Activated T-cell treated with anti-CD3 and anti-CD28 coated beads for 4 hours (primary cell): ENCODE results near the gene ZNF700.
"Not testable (repeated sequence)": the region's sequence is repeated elsewhere in the genome, so short reads cannot be mapped to it uniquely, and the experiment has no call there.

Experiments used
- DNase-seq: peaks from one replicate; pipeline ENCODE4 v3.0.0-alpha.2; 2020

Gene ZNF700

DNA sequence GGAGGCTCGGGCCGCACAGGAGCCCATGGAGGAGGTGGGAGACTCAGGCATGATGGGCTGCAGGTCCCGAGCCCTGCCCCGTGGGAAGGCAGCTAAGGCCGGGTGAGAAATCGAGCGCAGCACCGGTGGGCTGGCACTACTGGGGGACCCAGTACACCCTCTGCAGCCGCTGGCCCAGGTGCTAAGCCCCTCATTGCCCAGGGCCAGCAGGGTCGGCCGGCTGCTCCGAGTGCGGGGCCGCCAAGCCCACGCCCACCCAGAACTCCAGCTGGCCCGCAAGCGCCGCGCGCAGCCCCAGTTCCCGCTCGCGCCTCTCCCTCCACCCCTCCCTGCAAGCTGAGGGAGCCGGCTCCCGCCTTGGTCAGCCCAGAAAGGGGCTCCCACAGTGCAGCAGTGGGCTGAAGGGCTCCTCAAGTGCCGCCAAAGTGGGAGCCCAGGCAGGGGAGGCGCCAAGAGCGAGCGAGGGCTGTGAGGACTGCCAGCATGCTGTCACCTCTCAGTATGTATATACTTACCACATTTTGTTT lies 16.5 kb downstream of the ZNF700 start:
- not testable (repeated sequence) for DNase-seq

GRCh38 chr19:11942008-11942842 lies 17.3 kb downstream of the ZNF700 start:
- no peak for DNase-seq

DNA sequence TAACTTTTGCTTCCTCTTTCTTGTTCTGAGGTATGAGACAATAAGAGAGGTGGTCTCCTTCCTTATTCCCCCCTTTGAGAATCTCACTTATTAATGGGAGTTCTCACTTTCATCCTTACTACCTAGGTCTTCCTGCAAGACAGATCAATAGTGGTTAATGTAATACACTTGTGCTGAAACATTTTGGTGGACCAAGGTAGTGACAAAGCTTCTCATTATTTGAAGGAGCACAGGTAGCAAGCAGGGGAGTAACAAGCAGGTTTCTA lies 17.9 kb downstream of the ZNF700 start:
- no peak for DNase-seq

DNA sequence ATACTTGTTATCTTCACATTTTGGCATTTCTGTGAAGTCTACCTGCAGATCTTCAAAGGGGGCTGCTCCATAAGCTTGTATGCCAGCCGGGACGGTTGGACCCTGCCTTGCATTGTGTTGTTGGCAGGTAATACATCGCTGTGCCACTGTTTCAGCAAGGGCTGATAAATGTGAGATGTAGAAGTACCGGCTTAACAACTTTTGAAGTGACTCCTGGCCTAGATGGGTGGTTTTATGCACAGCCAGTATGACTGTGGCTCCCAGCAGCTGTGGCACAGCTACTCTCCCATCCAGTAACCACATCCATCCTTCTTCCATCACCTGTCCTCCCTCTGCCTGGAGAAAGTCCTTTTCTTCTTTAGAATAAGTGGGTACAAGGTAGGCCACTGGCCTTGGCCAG lies 19.7 kb downstream of the ZNF700 start:
- DNase-seq, result no peak

- DNase-seq, result no peak
These were observed 23.7 kb downstream of the ZNF700 start for GRCh38 chr19:11948646-11949045.

DNA sequence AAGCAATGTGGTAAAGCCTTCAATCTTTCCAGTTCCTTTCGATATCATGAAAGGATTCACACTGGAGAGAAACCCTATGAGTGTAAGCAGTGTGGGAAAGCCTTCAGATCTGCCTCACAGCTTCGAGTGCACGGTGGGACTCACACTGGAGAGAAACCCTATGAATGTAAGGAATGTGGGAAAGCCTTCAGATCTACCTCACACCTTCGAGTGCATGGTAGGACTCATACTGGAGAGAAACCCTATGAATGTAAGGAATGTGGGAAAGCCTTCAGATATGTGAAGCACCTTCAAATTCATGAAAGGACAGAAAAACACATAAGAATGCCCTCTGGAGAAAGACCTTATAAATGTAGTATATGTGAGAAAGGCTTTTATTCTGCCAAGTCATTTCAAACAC lies 24.3 kb downstream of the ZNF700 start:
- DNase-seq, result no peak

DNA sequence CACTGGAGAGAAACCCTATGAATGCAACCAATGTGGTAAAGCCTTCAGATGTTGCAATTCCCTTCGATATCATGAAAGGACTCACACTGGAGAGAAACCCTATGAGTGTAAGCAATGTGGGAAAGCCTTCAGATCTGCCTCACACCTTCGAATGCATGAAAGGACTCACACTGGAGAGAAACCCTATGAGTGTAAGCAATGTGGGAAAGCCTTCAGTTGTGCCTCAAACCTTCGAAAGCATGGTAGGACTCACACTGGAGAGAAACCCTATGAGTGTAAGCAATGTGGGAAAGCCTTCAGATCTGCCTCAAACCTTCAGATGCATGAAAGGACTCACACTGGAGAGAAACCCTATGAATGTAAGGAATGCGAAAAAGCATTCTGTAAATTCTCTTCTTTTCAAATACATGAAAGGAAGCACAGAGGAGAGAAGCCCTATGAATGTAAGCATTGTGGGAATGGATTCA lies 24.7 kb downstream of the ZNF700 start:
- not testable (repeated sequence) for DNase-seq

DNA sequence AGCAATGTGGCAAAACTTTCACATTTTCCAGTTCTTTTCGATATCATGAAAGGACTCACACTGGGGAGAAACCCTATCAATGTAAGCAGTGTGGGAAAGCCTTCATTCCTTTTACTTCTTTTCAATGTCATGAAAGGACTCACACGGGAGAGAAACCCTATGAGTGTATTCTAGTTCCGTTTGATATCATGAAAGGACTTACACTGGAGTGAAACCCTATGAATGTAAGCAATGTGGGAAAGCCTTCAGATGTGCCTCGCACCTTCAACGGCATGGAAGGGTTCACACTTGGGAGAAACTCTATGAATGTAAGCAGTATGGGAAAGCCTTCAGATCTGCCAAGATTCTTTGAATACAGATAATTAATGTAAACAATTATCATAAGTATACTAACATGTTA lies 25.4 kb downstream of the ZNF700 start:
- no peak for DNase-seq

DNA sequence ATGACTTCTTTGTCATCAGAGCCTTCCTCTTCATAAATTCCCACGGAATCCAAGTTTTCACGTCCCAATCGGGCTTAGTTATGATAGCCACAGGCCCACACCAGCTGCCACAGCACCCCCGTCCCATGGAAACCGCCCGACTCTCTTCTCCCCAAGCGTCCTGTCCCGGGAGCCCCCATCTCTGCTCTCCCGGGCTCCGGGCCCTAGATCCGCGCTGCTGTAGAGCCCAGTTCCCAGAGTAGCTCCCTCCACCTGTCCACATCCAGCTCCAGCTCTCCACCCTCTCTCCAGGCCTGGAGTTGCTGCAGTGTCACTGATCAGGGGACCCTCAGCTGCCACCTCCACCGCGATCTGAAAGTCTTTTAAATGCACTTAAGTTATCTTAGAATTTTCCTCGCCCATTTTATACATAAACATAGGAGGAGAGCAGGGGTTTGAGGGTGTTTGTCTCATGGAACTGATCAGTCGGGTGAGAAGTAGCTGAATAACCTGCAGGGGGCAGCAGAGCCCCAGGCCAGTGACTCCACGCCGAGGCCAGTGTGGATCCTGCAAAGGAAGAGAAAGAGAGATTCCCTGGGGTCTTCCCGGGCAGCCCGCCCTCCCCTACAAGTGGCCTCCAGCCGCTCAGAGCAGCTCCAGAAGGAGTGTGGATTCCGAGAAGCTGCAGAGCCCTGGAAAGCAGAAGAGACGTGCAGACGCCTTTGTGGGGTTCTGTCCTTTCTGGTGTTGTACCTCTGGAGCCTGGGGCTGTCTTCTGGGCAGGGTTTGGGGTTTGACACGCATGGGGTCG lies 38.9 kb downstream of the ZNF700 start:
- peak; percentile 67 for DNase-seq

GRCh38 chr19:11964496-11964857 lies 39.6 kb downstream of the ZNF700 start:
- no peak for DNase-seq

GRCh38 chr19:11964858-11965645 lies 40.1 kb downstream of the ZNF700 start, which contains the start of gene ZNF763:
Gene ZNF763 (plus strand): TSS chr19:11965040. CDS start chr19:11965209, 169 bp downstream.
- peak; percentile 83 for DNase-seq

- DNase-seq, result no peak
These were observed 45.3 kb downstream of the ZNF700 start for GRCh38 chr19:11970174-11970573.

- DNase-seq, result no peak
These were observed 46.1 kb downstream of the ZNF700 start for GRCh38 chr19:11971041-11971440.

DNA sequence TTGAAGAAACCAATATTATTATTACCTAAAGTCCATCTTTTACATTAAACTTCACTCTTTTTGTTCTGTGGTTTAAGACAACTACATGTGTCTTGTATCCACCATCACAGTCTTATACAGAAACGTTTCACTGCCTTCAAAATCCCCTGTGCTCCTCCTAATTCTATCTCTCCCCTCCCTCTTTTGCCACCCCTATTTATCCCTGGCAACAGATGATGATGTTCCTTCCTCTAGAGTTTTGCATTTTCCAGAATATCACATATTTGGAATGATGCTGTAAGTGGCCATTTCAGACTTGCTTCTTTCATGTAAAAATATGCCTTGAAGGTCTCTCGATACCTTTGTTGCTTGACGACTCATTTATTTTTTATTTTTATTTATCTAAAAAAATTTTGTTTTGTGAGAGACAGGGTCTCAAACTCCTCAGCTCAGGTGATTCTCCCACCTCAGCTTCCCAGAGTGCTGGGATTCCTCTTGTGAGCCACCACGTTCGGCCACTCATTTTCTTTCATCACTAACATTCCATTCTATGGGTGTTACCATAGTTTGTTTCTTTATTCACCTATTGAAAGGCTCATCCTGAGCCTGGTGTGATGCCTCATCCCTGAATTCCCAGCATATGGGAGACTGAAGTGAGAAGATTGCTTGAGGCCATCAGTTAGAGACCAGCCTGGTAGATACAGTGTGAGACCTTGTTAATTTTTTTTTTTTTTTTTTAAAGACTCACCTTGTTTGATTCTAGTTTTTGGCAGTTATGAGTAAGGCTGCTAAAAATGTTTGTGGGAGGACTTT lies 48.3 kb downstream of the ZNF700 start:
- DNase-seq, result no peak

DNA sequence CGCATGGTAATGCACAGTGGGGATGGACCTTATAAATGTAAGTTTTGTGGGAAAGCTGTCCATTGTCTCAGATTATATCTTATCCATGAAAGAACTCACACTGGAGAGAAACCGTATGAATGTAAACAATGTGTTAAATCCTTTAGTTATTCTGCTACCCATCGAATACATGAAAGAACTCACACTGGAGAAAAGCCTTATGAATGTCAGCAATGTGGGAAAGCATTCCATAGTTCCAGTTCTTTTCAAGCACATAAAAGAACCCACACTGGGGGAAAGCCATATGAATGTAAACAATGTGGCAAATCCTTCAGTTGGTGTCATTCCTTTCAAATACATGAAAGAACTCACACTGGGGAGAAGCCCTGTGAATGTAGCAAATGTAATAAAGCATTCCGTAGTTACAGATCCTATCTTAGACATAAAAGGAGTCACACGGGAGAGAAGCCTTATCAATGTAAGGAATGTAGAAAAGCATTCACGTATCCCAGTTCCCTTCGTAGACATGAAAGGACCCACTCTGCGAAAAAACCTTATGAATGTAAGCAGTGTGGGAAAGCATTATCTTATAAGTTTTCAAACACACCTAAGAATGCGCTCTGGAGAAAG lies 53.7 kb downstream of the ZNF700 start:
- DNase-seq, result no peak

GRCh38 chr19:11979527-11979926 lies 54.6 kb downstream of the ZNF700 start:
- DNase-seq, result no peak

DNA sequence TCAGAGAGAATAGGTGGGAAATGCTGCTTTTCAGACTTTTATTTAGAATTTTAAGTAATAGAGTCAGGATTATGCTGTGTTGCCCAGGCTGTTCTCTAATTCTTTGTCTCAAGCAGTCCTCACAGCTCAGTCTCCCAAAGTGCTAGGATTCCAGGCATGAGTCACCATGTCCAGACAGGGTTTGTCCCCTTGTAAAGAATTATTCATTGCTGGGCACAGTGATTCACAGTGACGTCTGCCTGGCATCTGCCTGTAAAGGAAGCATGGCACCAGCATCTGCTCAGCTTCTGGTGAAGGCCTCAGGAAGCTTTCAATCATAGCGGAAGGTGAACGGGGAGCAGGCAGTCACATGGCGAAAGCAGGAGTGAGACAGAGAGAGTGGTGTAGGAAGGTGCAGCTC lies 57.6 kb downstream of the ZNF700 start:
- no peak for DNase-seq

GRCh38 chr19:11984986-11985385 lies 60.1 kb downstream of the ZNF700 start:
- no peak for DNase-seq

DNA sequence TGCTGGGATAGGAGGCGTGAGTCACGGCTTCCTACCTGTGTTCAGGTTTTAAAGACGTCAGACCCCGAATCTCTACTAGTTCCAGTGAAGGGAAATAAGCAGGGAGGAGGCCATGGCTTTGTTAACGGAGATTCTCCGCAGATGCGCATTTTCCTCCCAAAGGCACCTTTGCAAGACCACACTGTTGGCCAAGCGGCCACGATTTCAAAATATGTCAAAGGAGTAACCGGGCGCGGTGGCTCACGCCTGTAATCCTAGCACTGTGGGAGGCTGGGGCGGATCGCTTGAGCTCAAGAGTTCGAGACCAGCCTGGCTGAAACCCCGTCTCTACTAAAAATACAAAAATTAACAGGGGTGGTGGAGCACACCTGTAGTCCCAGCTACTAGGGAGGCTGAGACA lies 61.8 kb downstream of the ZNF700 start:
- DNase-seq, result no peak

DNA sequence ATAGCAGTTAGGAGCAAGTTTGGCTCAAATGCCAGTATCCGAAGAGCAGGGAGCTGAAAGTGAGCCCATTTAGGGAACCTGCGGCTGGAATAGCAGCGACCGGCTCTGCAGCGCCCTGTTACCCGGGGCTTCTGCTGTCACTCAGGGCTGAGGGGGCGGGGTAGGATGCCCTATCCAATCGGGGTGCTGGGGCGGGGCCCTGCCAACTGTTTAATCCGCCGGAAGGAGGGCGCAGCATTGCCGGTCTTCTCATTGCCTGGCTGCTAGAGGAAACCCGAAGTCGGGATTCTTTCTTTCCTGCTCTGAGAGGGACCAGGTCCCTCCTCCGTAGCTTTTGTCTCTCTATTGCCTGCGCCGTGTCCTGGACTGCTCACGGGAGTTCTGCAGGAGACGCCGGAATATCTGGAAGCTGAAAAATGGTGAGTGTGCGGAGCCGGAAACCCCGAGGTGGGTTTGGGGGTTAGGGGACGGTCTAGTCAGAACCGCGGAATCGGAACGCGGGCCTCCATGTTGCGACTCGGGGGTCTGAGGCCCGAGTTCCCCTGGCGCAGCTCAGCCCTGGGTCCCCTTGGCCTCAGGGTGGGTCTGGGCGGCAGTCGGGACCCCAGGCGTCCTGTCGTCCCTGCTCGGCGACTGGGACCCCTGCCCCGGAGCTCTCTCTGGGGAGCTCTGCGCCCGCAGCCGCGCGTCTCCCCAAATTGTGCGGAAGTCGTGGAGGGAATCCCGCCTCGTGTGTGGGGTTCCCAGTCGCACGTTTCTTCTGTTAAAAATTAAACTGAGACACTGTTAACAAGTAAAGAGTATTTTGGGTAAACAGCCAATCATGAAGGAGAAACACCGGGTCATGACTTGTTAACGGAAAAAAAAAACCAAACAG lies 62.7 kb downstream of the ZNF700 start:
- DNase-seq, result peak; percentile 92

- no peak for DNase-seq
These were observed 64.2 kb downstream of the ZNF700 start for GRCh38 chr19:11989112-11989456.
